ENCODE data around the gene LRRN2.
"Not testable (repeated sequence)": the region's sequence is repeated elsewhere in the genome, so short reads cannot be mapped to it uniquely, and the experiment has no call there.

The LRRN2 gene

GRCh38 chr1:204711947-204712701, 26.6 kb upstream of the LRRN2 start:
- DNase-seq = no peak

DNA sequence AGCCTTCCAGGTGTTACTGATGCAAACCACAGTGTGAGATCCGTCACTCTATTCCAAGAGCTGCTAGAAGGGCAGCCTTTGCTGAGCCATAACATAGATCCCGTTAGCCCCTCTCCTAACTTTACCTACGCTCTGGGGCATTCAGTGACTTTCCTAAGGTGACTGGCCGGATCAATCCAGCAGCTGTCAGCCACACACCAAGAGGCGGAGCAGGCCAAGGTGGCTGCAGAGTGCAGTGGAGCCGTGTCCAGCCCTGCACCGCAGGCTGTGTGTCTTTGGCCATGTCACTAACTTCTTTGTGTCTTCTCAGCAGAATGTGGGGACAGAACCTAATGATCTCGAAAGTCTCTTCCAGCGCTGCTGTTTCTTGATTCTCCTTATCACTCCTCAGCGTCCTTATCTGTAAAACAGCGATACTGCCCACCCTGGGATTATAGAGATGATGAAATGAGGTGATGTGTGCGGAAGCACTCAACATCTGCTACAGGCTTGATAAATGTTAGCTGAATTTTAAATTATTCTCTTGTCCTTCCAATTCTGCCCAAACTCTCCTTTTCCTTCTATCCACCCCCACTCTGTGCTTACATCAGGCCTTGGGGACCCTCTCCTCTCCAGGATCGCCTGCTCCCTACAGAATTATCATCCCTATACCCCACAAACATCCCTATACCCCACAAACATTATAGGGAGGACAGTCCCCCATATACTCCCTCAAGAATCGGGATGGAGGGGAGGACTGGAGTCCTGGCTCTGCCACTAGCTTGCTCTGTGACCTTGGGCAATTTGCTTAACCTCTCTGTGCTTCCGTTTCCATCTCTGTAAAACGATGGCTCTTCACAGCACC, 25.8 kb upstream of the LRRN2 start:
- no peak for DNase-seq

GRCh38 chr1:204709960-204710912, 24.7 kb upstream of the LRRN2 start:
- DNase-seq = no peak

DNA sequence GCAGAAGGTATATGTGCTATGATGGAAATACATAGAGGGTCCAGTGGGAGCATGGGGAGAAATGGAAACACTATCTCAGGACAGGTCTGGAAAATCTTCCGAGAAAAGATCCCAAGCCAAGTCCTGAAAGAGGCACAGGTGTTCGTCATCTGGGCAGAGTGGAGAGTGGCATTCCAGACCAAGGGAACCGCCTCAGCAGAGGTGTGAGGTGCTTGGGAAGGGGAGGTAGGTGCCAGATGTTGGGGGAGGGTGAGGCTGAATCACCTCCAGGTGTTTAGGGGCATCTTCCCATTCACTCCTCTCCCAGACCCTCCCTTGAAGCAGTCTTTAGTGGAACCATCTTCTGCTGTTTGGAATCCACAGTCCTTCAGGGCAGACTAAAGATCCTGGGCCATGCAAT, 23.5 kb upstream of the LRRN2 start:
- no peak for DNase-seq

- DNase-seq = no peak
Observed at GRCh38 chr1:204706838-204707509, 21.4 kb upstream of the LRRN2 start.

- no peak for DNase-seq
Observed at GRCh38 chr1:204705888-204706837, 20.6 kb upstream of the LRRN2 start.

DNA sequence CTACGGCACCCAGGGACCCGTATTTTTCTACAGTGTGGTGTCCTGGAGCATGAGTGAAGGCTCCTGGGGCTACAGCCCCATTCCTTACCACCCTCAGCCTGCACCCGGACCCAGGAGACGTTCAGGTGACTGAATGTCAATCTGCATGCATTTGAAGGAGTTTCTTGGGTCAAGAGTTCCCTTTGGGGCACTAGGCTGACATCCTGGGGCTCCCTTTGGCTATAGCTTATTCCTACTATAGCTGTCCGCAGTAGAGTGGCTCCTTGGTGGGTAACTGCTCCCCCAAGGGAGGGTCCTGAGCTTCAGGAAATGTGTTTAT, 19.9 kb upstream of the LRRN2 start:
- DNase-seq = no peak

DNA sequence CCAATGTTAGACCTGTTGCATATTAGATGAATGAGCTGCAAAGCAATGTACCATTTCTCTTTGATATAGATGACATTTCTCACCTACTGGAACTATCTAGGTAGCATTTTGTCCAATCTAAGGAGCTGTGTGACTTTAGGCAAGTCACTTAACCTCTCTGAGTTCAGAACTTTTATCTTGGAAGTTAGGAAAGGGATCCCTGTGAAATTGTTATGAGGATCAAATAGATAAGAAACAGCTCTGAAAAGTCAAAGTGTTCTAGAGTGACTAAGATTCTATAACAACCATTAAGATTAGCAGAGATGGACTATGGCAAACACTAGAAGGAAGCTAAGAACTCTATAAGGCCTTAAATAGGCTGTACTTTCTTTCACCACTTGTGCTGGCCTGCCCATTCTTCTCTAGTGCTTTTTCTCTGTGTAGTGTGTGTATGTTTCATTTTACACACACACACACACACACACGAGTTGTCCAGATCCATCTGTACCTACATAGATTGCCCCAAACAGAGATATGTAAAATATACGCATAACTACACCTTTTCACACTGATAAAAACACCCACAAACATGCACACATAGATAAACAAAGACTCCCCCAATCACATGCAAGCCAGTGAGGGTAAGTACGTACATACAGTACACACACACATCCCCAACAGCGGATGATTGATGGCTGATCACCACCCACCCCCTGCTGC, 19.4 kb upstream of the LRRN2 start:
- DNase-seq = no peak

- no peak for DNase-seq
Observed at GRCh38 chr1:204703826-204704612, 18.5 kb upstream of the LRRN2 start.

- DNase-seq = no peak
Observed at GRCh38 chr1:204703268-204703664, 17.7 kb upstream of the LRRN2 start.

DNA sequence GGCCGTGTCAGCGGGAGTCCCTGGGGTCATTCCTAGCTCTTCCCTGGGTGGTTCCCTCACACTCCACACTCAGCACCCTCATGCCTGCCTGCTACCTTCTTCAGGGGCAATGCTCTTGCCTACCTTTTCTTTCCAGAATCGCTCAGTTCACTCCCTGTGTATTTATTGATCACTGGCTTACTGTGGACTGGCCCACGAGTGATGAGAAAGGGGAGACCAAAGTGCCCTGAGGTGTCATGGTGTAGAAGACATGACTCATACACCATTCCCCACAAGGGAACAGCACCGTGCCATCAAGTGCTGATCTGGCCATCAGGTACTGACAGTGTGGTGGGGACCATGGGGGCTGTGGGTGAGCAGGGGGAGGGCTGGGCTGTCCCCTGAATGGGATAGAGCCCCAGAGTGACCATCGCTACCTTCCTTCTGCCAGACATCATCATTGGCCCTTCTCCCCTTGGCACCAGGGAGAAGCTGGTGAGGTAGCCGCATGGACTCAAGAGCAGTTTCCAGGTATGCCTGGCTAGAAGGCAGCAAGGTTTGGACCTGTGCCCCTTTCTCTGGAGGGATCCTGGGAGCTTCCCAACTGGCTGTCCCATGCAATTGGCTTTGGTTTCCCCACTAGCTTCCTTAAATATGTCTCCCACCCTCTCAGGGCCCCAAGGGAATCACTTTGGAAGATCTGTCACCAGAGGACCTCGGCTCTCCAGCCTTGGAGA, 17.2 kb upstream of the LRRN2 start:
- DNase-seq = no peak

- DNase-seq = no peak
Observed at GRCh38 chr1:204701229-204701628, 15.7 kb upstream of the LRRN2 start.

DNA sequence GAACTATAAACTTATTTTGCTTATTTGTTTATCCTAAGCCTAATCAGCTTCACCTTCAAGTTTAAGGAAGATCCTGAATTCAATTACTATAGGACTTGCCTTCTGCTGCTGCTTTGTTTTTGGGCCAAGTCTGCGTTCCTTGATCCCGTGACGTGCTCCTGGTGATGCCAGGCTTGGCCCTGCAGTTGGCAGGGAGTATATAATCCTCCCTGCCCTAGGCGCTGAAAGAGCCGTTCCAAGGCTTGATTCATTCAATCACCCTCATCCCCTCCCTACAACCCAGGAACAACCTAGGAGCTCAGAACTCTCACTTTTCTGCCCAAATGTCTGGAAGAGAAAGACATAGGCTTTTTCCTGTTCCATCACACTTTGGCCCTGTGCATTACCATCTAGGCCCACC, 12.4 kb upstream of the LRRN2 start:
- no peak for DNase-seq

GRCh38 chr1:204696606-204697005, 11.1 kb upstream of the LRRN2 start:
- DNase-seq = no peak

GRCh38 chr1:204695692-204696091, 10.2 kb upstream of the LRRN2 start:
- DNase-seq = no peak

DNA sequence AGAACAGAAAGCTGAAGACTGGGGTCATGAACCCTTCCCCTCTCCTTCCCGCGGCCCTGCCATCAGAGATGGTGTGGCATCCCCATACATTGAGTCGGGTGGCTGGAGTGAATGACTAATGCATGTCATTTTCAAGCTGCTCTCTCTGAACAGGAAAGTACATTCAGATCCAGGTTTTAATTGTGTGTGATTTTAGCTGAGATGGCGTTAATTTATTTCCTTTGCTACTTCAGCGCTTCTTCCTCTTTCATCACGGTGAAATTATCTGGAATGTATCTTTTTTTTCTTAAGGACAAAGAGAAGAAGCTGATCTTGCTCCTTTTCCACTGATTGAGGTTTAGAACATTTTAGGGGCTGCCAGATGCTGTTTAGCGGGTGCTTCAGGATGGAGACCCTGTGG, 8.6 kb upstream of the LRRN2 start:
- no peak for DNase-seq

- no peak for DNase-seq
Observed at GRCh38 chr1:204692841-204693356, 7.4 kb upstream of the LRRN2 start.

- DNase-seq = no peak
Observed at GRCh38 chr1:204692325-204692840, 6.8 kb upstream of the LRRN2 start.

DNA sequence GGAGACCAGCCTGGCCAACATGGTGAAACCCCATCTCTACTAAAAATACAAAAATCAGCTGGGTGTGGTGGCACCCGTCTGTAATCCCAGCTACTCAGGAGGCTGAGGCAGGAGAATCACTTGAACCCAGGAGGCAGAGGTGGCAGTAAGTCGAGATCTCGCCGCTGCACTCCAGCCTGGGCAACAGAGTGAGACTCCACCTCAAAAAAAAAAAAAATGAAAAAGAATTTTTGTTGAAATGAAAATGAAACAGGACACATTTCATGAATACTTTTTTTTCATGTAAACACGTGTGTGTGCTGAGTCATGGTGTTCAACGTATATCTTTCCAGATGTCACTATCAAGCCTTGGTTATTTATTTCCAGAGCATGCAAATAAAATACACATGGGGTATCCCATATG, 5.8 kb upstream of the LRRN2 start:
- DNase-seq = not testable (repeated sequence)
